Erythroblast (primary cell): ENCODE data around the gene CLMN.

Source experiments
- GATA1 ChIP-seq: IDR thresholded peaks from 2 replicates; pipeline ENCODE4 v1.6.1; 2011; ENCODE audit warnings: low read depth, mild to moderate bottlenecking, control low read depth, low read length, moderate library complexity
- POLR2A ChIP-seq: IDR thresholded peaks from 2 replicates; pipeline ENCODE4 v1.6.1; 2011; ENCODE audit warnings: mild to moderate bottlenecking, low read length

DNA sequence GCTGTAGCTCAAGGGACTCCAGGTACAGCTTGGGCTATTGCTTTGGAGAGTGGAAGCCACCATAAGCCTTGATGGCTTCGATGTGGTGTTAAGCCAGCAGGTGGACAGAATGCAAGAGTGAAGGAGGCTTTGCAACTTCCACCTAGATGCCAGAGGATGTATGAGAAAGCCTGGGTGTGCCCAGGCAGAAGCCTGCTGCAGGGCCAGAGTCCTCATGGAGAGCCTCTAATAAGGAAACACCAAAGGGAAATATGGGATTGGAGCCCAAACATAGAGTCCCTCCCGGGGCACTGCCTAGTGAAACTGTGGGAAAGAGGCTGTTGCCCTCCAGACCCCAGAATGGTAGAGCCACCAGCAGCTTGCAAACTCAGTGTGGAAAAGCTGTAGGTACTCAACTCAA lies 152.5 kb downstream of the CLMN start:
- no peak for TF ChIP-seq POLR2A
- no peak for TF ChIP-seq GATA1
